ENCODE results near the gene NCK2.

The NCK2 gene

GRCh38 chr2:105879106-105879802 lies 134.5 kb downstream of the NCK2 start:
- no peak overlapping the region for H3K27ac ChIP-seq
- H3K4me2 ChIP-seq = no peak overlapping the region
- peaks cover 94% of the 10 kb centered on the region for H3K36me3 ChIP-seq
- no peak overlapping the region for H3K9ac ChIP-seq
- peaks cover 82% of the 10 kb centered on the region for H4K20me1 ChIP-seq
- H3K4me1 ChIP-seq = peaks cover 20% of the 10 kb centered on the region
- no peak overlapping the region for H3K4me3 ChIP-seq
- no peaks in the 10 kb centered on the region for H3K27me3 ChIP-seq
- H3K9me3 ChIP-seq = peaks cover 54% of the 10 kb centered on the region
- no peak for TF ChIP-seq Cebpa-rat (IDR thresholded peaks at IDR 0.05)

DNA sequence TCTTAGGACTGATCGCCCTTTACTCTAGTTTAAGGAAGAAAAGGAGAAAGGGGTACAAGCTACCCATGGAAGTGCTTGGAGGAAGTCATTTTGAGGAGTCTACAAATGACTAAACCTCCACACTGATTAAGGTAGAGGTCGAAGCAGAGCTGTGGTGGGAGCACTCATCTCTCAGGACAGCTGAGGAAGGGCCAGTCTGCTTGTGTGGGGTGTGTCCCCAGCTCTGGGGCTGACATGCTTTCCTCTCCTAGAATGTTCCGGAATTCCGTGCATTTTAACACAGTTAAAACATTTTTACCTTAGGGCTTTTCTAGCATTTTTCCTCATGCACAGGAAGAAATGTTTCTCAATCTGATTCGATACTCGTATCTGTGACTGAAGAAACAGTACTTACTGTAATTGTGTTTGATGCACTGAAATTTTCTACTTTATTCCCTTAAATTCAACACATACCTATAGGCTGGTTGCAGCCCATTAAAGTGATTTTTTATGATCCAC lies 135.1 kb downstream of the NCK2 start:
- Histone ChIP-seq H3K27ac (no peak overlapping the region), H3K4me2 (no peak overlapping the region), H4K20me1 (peaks cover 82% of the 10 kb centered on the region), H3K27me3 (no peaks in the 10 kb centered on the region), H3K9ac (no peak overlapping the region), H3K36me3 (peaks cover 100% of the 10 kb centered on the region), H3K4me3 (no peak overlapping the region), H3K9me3 (peaks cover 60% of the 10 kb centered on the region), H3K4me1 (peaks cover 20% of the 10 kb centered on the region)
- no peak for TF ChIP-seq Cebpa-rat (IDR thresholded peaks at IDR 0.05)

GRCh38 chr2:105880637-105881036 lies 135.9 kb downstream of the NCK2 start:
- no peak overlapping the region for H3K27ac ChIP-seq
- peaks cover 20% of the 10 kb centered on the region for H3K4me1 ChIP-seq
- H3K9ac ChIP-seq = no peak overlapping the region
- no peaks in the 10 kb centered on the region for H3K27me3 ChIP-seq
- H3K36me3 ChIP-seq = peaks cover 96% of the 10 kb centered on the region
- TF ChIP-seq Cebpa-rat (IDR thresholded peaks at IDR 0.05) = no peak
- peaks cover 60% of the 10 kb centered on the region for H3K9me3 ChIP-seq
- H4K20me1 ChIP-seq = peaks cover 82% of the 10 kb centered on the region
- H3K4me2 ChIP-seq = no peak overlapping the region
- H3K4me3 ChIP-seq = no peak overlapping the region

GRCh38 chr2:105881286-105882136 lies 136.8 kb downstream of the NCK2 start:
- Histone ChIP-seq H3K4me1 (peaks cover 20% of the 10 kb centered on the region), H3K27me3 (no peaks in the 10 kb centered on the region), H3K36me3 (peaks cover 96% of the 10 kb centered on the region), H3K27ac (no peak overlapping the region), H3K4me3 (no peak overlapping the region), H4K20me1 (peaks cover 84% of the 10 kb centered on the region), H3K4me2 (no peak overlapping the region), H3K9ac (no peak overlapping the region), H3K9me3 (peaks cover 67% of the 10 kb centered on the region)
- no peak for TF ChIP-seq Cebpa-rat (IDR thresholded peaks at IDR 0.05)

- Histone ChIP-seq H4K20me1 (peaks cover 85% of the 10 kb centered on the region), H3K4me3 (no peak overlapping the region), H3K4me1 (peaks cover 20% of the 10 kb centered on the region), H3K9me3 (peaks cover 71% of the 10 kb centered on the region), H3K27me3 (no peaks in the 10 kb centered on the region), H3K4me2 (no peak overlapping the region), H3K9ac (no peak overlapping the region), H3K27ac (no peak overlapping the region), H3K36me3 (peaks cover 96% of the 10 kb centered on the region)
- TF ChIP-seq Cebpa-rat (IDR thresholded peaks at IDR 0.05) = no peak
These were observed 137.6 kb downstream of the NCK2 start for GRCh38 chr2:105882341-105882740.

GRCh38 chr2:105882920-105883435 lies 138.3 kb downstream of the NCK2 start:
- Histone ChIP-seq H3K4me3 (no peak overlapping the region), H3K9ac (no peak overlapping the region), H3K27ac (no peak overlapping the region), H3K27me3 (no peaks in the 10 kb centered on the region), H3K4me2 (no peak overlapping the region), H3K9me3 (peaks cover 71% of the 10 kb centered on the region), H3K4me1 (peaks cover 20% of the 10 kb centered on the region), H3K36me3 (peaks cover 96% of the 10 kb centered on the region), H4K20me1 (peaks cover 85% of the 10 kb centered on the region)
- TF ChIP-seq Cebpa-rat (IDR thresholded peaks at IDR 0.05) = no peak

GRCh38 chr2:105883911-105884694 lies 139.4 kb downstream of the NCK2 start:
- Histone ChIP-seq H3K27me3 (no peaks in the 10 kb centered on the region), H4K20me1 (peaks cover 97% of the 10 kb centered on the region), H3K9ac (no peak overlapping the region), H3K27ac (no peak overlapping the region), H3K4me1 (peaks cover 20% of the 10 kb centered on the region), H3K9me3 (peaks cover 71% of the 10 kb centered on the region), H3K4me3 (no peak overlapping the region), H3K4me2 (no peak overlapping the region), H3K36me3 (peaks cover 96% of the 10 kb centered on the region)
- TF ChIP-seq Cebpa-rat (IDR thresholded peaks at IDR 0.05) = no peak

GRCh38 chr2:105885456-105885855 lies 140.7 kb downstream of the NCK2 start:
- H3K4me2 ChIP-seq = no peak overlapping the region

DNA sequence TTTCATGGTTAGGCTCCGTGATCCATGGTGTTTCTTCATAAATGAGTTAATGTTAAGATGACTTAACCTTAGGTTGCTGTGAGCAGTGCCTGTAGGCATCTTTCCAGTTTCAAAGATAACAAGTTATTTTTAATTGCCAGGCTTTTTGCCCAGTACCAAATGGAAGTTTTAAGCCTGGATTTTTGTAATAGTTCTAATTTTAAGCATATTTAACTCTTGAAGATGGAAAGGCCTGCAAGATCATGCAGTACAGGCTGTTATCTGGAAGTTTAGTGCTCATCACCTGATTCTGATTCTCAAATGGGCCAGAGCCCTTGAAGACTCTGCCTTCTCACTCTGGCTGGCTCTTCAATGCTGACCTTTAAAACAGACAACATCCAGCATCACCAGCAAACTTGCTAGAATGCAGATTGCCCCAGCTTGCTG lies 141.3 kb downstream of the NCK2 start:
- no peaks in the 10 kb centered on the region for H3K27me3 ChIP-seq
- TF ChIP-seq Cebpa-rat (IDR thresholded peaks at IDR 0.05) = no peak
- H4K20me1 ChIP-seq = peaks cover 98% of the 10 kb centered on the region
- H3K9ac ChIP-seq = no peak overlapping the region
- H3K27ac ChIP-seq = no peak overlapping the region
- H3K9me3 ChIP-seq = peaks cover 54% of the 10 kb centered on the region
- H3K4me1 ChIP-seq = peaks cover 20% of the 10 kb centered on the region
- H3K4me2 ChIP-seq = no peak overlapping the region
- H3K36me3 ChIP-seq = peaks cover 95% of the 10 kb centered on the region
- no peak overlapping the region for H3K4me3 ChIP-seq

More at GRCh38 chr2:105885456-105885855, 140.7 kb downstream of the NCK2 start:
- Histone ChIP-seq H3K27ac (no peak overlapping the region), H3K9ac (no peak overlapping the region), H3K4me1 (peaks cover 20% of the 10 kb centered on the region), H3K9me3 (peaks cover 60% of the 10 kb centered on the region), H3K36me3 (peaks cover 95% of the 10 kb centered on the region), H4K20me1 (peaks cover 98% of the 10 kb centered on the region), H3K27me3 (no peaks in the 10 kb centered on the region), H3K4me3 (no peak overlapping the region)
- no peak for TF ChIP-seq Cebpa-rat (IDR thresholded peaks at IDR 0.05)

All from BLaER1 (cell line).